ENCODE data around the gene PALLD. TPM values are rescaled to one million over a fixed set of nuclear protein-coding genes. Genes with fewer than 3 reads are reported as not detected.

Gene PALLD
- total RNA-seq, 1 experiment from 2014 or later = 23.7 TPM

DNA sequence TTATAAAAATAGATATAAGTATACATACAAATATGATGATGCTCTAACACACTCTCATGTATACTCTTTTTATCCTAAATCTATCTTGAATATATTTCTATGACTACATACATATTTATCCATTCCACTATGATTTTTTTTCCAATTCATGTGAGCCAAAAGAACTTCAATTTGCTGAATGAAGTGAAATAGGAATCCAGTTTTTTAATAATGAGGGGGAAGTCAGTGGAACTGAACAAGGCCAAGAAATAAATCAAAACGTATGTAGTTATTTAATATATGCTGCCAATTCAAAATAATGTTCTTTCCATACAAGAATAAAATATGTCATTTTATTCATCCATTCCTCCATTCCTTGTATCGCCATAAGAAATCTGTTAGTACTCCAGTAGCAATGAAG lies 6.1 kb upstream of the PALLD start:
- Mint-ChIP-seq H3K36me3 (0 out of 2 replicates have a peak, but pooled peaks cover 3% of the 10 kb centered on the region), H3K4me1 (no peaks in the 10 kb centered on the region), H3K27ac (no peak overlapping the region), H3K9me3 (peaks cover 6% of the 10 kb centered on the region), H3K27me3 (ENCODE audit: low read depth) (no peaks in the 10 kb centered on the region), H3K4me3 (no peak overlapping the region)
- ChIA-PET POLR2A (no interaction called here), CTCF (no interaction called here)
- TF ChIP-seq ZNF671 (CRISPR knock-in tag; IDR thresholded peaks at IDR 0.05) (no peak), IRF2 (CRISPR knock-in tag; IDR thresholded peaks at IDR 0.05; ENCODE audit: borderline replicate concordance, low read depth) (no peak), EMX1 (CRISPR knock-in tag; IDR thresholded peaks at IDR 0.05) (no peak), ZNF138 (CRISPR knock-in tag; conservative IDR thresholded peaks at IDR 0.05) (no peak), ZNF219 (CRISPR knock-in tag; IDR thresholded peaks at IDR 0.05; ENCODE audit: borderline replicate concordance) (no peak), TCF7 (CRISPR knock-in tag; IDR thresholded peaks at IDR 0.05; ENCODE audit: low read depth) (no peak)
- TF ChIP-seq, protein P1, sequence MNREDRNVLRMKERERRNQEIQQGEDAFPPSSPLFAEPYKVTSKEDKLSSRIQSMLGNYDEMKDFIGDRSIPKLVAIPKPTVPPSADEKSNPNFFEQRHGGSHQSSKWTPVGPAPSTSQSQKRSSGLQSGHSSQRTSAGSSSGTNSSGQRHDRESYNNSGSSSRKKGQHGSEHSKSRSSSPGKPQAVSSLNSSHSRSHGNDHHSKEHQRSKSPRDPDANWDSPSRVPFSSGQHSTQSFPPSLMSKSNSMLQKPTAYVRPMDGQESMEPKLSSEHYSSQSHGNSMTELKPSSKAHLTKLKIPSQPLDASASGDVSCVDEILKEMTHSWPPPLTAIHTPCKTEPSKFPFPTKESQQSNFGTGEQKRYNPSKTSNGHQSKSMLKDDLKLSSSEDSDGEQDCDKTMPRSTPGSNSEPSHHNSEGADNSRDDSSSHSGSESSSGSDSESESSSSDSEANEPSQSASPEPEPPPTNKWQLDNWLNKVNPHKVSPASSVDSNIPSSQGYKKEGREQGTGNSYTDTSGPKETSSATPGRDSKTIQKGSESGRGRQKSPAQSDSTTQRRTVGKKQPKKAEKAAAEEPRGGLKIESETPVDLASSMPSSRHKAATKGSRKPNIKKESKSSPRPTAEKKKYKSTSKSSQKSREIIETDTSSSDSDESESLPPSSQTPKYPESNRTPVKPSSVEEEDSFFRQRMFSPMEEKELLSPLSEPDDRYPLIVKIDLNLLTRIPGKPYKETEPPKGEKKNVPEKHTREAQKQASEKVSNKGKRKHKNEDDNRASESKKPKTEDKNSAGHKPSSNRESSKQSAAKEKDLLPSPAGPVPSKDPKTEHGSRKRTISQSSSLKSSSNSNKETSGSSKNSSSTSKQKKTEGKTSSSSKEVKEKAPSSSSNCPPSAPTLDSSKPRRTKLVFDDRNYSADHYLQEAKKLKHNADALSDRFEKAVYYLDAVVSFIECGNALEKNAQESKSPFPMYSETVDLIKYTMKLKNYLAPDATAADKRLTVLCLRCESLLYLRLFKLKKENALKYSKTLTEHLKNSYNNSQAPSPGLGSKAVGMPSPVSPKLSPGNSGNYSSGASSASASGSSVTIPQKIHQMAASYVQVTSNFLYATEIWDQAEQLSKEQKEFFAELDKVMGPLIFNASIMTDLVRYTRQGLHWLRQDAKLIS (CRISPR knock-in tag; IDR thresholded peaks at IDR 0.05; ENCODE audit: borderline replicate concordance) = no peak
- TF ChIP-seq, protein P2, sequence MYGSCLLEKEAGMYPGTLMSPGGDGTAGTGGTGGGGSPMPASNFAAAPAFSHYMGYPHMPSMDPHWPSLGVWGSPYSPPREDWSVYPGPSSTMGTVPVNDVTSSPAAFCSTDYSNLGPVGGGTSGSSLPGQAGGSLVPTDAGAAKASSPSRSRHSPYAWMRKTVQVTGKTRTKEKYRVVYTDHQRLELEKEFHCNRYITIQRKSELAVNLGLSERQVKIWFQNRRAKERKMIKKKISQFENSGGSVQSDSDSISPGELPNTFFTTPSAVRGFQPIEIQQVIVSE (CRISPR knock-in tag; IDR thresholded peaks at IDR 0.05; ENCODE audit: borderline replicate concordance) = no peak
- TF ChIP-seq, protein P3, sequence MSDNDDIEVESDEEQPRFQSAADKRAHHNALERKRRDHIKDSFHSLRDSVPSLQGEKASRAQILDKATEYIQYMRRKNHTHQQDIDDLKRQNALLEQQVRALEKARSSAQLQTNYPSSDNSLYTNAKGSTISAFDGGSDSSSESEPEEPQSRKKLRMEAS (CRISPR knock-in tag; IDR thresholded peaks at IDR 0.05) = no peak
- ATAC-seq = no peak
- no peak for DNase-seq (ENCODE audit: low spot score)

DNA sequence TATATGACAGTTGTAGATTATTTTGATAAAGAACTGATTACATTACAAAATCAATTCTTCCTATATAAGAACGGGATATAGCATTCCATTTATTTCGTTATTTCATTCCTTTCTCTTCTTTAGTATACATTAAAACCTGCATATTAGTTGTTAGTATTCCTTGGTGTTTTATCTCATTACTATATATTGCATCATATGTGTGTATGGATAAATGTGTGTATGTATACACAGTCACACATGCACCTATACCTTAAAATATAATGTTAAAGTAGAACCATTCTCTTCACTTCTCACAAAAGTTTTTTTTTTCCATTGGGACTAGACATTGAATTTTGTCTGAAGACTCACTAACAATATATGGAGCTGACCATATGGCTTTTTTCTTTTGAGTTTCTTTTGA lies 5.3 kb upstream of the PALLD start:
- Mint-ChIP-seq H3K36me3 (0 out of 2 replicates have a peak, but pooled peaks cover 3% of the 10 kb centered on the region), H3K27me3 (ENCODE audit: low read depth) (no peaks in the 10 kb centered on the region), H3K4me1 (peaks cover 2% of the 10 kb centered on the region; the same call in 1 of the 2 replicates), H3K9me3 (peaks cover 6% of the 10 kb centered on the region), H3K4me3 (no peak overlapping the region), H3K27ac (no peak overlapping the region)
- ChIA-PET POLR2A (no interaction called here), CTCF (no interaction called here)
- TF ChIP-seq, protein P4, sequence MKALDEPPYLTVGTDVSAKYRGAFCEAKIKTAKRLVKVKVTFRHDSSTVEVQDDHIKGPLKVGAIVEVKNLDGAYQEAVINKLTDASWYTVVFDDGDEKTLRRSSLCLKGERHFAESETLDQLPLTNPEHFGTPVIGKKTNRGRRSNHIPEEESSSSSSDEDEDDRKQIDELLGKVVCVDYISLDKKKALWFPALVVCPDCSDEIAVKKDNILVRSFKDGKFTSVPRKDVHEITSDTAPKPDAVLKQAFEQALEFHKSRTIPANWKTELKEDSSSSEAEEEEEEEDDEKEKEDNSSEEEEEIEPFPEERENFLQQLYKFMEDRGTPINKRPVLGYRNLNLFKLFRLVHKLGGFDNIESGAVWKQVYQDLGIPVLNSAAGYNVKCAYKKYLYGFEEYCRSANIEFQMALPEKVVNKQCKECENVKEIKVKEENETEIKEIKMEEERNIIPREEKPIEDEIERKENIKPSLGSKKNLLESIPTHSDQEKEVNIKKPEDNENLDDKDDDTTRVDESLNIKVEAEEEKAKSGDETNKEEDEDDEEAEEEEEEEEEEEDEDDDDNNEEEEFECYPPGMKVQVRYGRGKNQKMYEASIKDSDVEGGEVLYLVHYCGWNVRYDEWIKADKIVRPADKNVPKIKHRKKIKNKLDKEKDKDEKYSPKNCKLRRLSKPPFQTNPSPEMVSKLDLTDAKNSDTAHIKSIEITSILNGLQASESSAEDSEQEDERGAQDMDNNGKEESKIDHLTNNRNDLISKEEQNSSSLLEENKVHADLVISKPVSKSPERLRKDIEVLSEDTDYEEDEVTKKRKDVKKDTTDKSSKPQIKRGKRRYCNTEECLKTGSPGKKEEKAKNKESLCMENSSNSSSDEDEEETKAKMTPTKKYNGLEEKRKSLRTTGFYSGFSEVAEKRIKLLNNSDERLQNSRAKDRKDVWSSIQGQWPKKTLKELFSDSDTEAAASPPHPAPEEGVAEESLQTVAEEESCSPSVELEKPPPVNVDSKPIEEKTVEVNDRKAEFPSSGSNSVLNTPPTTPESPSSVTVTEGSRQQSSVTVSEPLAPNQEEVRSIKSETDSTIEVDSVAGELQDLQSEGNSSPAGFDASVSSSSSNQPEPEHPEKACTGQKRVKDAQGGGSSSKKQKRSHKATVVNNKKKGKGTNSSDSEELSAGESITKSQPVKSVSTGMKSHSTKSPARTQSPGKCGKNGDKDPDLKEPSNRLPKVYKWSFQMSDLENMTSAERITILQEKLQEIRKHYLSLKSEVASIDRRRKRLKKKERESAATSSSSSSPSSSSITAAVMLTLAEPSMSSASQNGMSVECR (CRISPR knock-in tag; IDR thresholded peaks at IDR 0.05; ENCODE audit: borderline replicate concordance) = no peak
- TF ChIP-seq JUN (CRISPR knock-in tag; IDR thresholded peaks at IDR 0.05) (no peak), OVOL2 (CRISPR knock-in tag; IDR thresholded peaks at IDR 0.05; ENCODE audit: borderline replicate concordance) (no peak), RELA (CRISPR knock-in tag; IDR thresholded peaks at IDR 0.05; ENCODE audit: borderline replicate concordance) (no peak), ETV6 (CRISPR knock-in tag; IDR thresholded peaks at IDR 0.05) (no peak)
- TF ChIP-seq, protein P5, sequence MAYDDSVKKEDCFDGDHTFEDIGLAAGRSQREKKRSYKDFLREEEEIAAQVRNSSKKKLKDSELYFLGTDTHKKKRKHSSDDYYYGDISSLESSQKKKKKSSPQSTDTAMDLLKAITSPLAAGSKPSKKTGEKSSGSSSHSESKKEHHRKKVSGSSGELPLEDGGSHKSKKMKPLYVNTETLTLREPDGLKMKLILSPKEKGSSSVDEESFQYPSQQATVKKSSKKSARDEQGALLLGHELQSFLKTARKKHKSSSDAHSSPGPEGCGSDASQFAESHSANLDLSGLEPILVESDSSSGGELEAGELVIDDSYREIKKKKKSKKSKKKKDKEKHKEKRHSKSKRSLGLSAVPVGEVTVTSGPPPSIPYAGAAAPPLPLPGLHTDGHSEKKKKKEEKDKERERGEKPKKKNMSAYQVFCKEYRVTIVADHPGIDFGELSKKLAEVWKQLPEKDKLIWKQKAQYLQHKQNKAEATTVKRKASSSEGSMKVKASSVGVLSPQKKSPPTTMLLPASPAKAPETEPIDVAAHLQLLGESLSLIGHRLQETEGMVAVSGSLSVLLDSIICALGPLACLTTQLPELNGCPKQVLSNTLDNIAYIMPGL (CRISPR knock-in tag; IDR thresholded peaks at IDR 0.05) = no peak
- ATAC-seq = no peak
- no peak for DNase-seq (ENCODE audit: low spot score)

Measured in WTC11 (cell line).